B cell (primary cell): ENCODE results near the gene PSENEN. TPM values are rescaled to one million over a fixed set of nuclear protein-coding genes. Genes with fewer than 3 reads are reported as not detected.

Source experiments
- ATAC-seq: fragments of 200-7000 bp; cut with Tn5 transposase; one replicate; pipeline ENCODE4 v1.10.0; 2021; ENCODE audit warnings: low read depth, mild to moderate bottlenecking, moderate number of reproducible peaks, moderate library complexity
- CTCF ChIA-PET: fragments of 350-600 bp; sonication (Branson Sonifier 250); formaldehyde crosslinking; loops from one replicate; lab custom pipeline; 2021; ENCODE audit warnings: antibody characterized with exemption, inconsistent platforms; lab: Charles Lee
- POLR2A ChIA-PET: fragments of 350-600 bp; sonication (Branson Sonifier 250); formaldehyde crosslinking; loops from one replicate; lab custom pipeline; 2021; ENCODE audit warnings: antibody characterized with exemption; lab: Charles Lee
- DNase-seq: peaks from one replicate; pipeline ENCODE4 v3.0.0; 2013
- H2AFZ ChIP-seq: 2 replicates; pipeline ENCODE4 v1.6.1; 2012; ENCODE audit warnings: mild to moderate bottlenecking, low read depth, low read length; ENCODE audit not compliant: insufficient read depth, poor library complexity, severe bottlenecking
- H3K27ac ChIP-seq, 2 donors: 1 replicate in 1 of 2; 2 replicates in 1 of 2; pipeline ENCODE4 v1.5.1; 2012 to 2013; ENCODE audit warnings: low read length in 2 of 2, mild to moderate bottlenecking in 2 of 2, moderate library complexity in 1 of 2
- H3K27me3 ChIP-seq, 4 experiments: fragments of 200-600 bp in 1 of 4; sonication (generic) in 1 of 4; replicated peaks in 1 of 4; 1 replicate in 2 of 4; 2 replicates in 2 of 4; pipeline versions ENCODE4 v1.6.1 to v1.7.0; 2013 to 2016; ENCODE audit warnings: low read length in 3 of 4, mild to moderate bottlenecking in 2 of 4, mixed read lengths in 1 of 4, moderate library complexity in 1 of 4; ENCODE audit not compliant: insufficient read depth in 4 of 4, control insufficient read depth in 3 of 4; ENCODE audit errors: control extremely low read depth in 1 of 4
- H3K36me3 ChIP-seq, 2 experiments: replicated peaks in 1 of 2; 1 replicate in 1 of 2; 2 replicates in 1 of 2; pipeline versions ENCODE4 v1.6.1 to v1.7.1; 2013; ENCODE audit warnings: low read length in 1 of 2; ENCODE audit not compliant: insufficient read depth in 2 of 2, control insufficient read depth in 1 of 2; ENCODE audit errors: control extremely low read depth in 1 of 2, extremely low read depth in 1 of 2
- H3K4me1 ChIP-seq, 2 donors: fragments of 200-600 bp in 1 of 2; sonication (generic) in 1 of 2; 1 replicate in 1 of 2; 2 replicates in 1 of 2; pipeline versions ENCODE4 v1.5.1 to v1.6.1; 2013 to 2017; ENCODE audit warnings: low read length in 2 of 2; ENCODE audit not compliant: control insufficient read depth in 2 of 2, insufficient read depth in 2 of 2
- H3K4me2 ChIP-seq: replicated peaks from 2 replicates; pipeline ENCODE3; 2012; ENCODE audit warnings: mild to moderate bottlenecking, low read depth, low read length; ENCODE audit not compliant: poor library complexity, severe bottlenecking
- H3K4me3 ChIP-seq, 5 experiments: fragments of 200-600 bp in 1 of 5; sonication (generic) in 1 of 5; 1 replicate in 3 of 5; 2 replicates in 2 of 5; pipeline versions ENCODE4 v1.5.1 to v1.7.0; 2011 to 2016; ENCODE audit warnings: low read length in 4 of 5, mild to moderate bottlenecking in 4 of 5, low read depth in 2 of 5, control low read depth in 1 of 5, moderate library complexity in 1 of 5; ENCODE audit not compliant: insufficient read depth in 1 of 5; ENCODE audit errors: control extremely low read depth in 1 of 5, extremely low read depth in 1 of 5
- H3K79me2 ChIP-seq: fragments of 200-600 bp; sonication (generic); one replicate; pipeline ENCODE4 v1.6.0; 2016; ENCODE audit warnings: low read length; ENCODE audit not compliant: control insufficient read depth, insufficient read depth
- H3K9ac ChIP-seq: fragments of 200-600 bp; sonication (generic); 2 replicates; pipeline ENCODE4 v1.6.1; 2017; ENCODE audit warnings: mild to moderate bottlenecking, low read length, moderate library complexity
- H3K9me3 ChIP-seq, 3 donors: one replicate each; pipeline versions ENCODE4 v1.6.1 to v1.7.1; 2013; ENCODE audit warnings: low read length in 2 of 3; ENCODE audit not compliant: control insufficient read depth in 2 of 3, insufficient read depth in 1 of 3; ENCODE audit errors: control extremely low read depth in 1 of 3
- H4K20me1 ChIP-seq: 2 replicates; pipeline ENCODE4 v1.6.0; 2012; ENCODE audit warnings: mild to moderate bottlenecking, low read length; ENCODE audit not compliant: insufficient read depth, control insufficient read depth, poor library complexity, severe bottlenecking
- H3K27ac Mint-ChIP-seq: one replicate; pipeline ENCODE4 v1.8.0; 2021; ENCODE audit warnings: mixed read lengths
- H3K27me3 Mint-ChIP-seq: one replicate; pipeline ENCODE4 v1.8.0; 2021; ENCODE audit warnings: mixed read lengths
- H3K4me1 Mint-ChIP-seq: one replicate; pipeline ENCODE4 v1.8.0; 2021; ENCODE audit warnings: mixed read lengths
- H3K4me3 Mint-ChIP-seq: one replicate; pipeline ENCODE4 v1.8.0; 2021; ENCODE audit warnings: mixed read lengths
- H3K9me3 Mint-ChIP-seq: one replicate; pipeline ENCODE4 v1.8.0; 2022; ENCODE audit warnings: mixed read lengths; ENCODE audit not compliant: insufficient read depth
- CTCF ChIP-seq: fragments of 200-600 bp; IDR thresholded peaks from one replicate; pipeline ENCODE4 v1.8.0; 2022; ENCODE audit warnings: antibody characterized with exemption, mild to moderate bottlenecking
- EZH2 ChIP-seq: IDR thresholded peaks from 2 replicates; pipeline ENCODE4 v1.6.1; 2012; ENCODE audit warnings: borderline replicate concordance, low read depth, mild to moderate bottlenecking, moderate library complexity, low read length; ENCODE audit not compliant: insufficient read depth, poor library complexity, severe bottlenecking
- WGBS: methylation state at CpG from one replicate; pipeline ENCODE4 v1.1.5; 2013; ENCODE audit warnings: missing lambda C conversion rate; ENCODE audit not compliant: insufficient coverage; 5-methylcytosine and 5-hydroxymethylcytosine counted together
- intact Hi-C: fragments of 100-400 bp; cut with micrococcal nuclease; formaldehyde crosslinking; loops from one replicate; pipeline ENCODE4 v1.10.0; 2022
- polyA plus RNA-seq: library from polyadenylated mRNA; depleted of rRNA; stranded (reverse); fragments of >200 nt; gene quantifications from 2 replicates; pipeline ENCODE4 v1.2.3, GENCODE V29; 2012
- total RNA-seq, 2 donors: library from RNA; stranded (reverse); fragments of 120-200 nt in 1 of 2; gene quantifications; 1 replicate in 1 of 2; 2 replicates in 1 of 2; pipeline versions ENCODE4 v1.2.3 to v1.2.4, GENCODE V29; 2013 to 2022

The PSENEN gene
- total and polyA plus RNA-seq, 2 donors (not counting 1 experiment from before 2014, with no cell fraction given), result 17.7 to 36.4 TPM

- Histone ChIP-seq H3K27ac (no peak overlapping the region), H3K27me3 (no peaks in the 10 kb centered on the region), H2AFZ (no peak overlapping the region), H3K4me1 (peaks cover 7 to 15% of the 10 kb centered on the region in 2 donors), H3K4me3 (no peak overlapping the region), H3K9ac (no peak overlapping the region), H3K36me3 (peaks cover 5 to 82% of the 10 kb centered on the region in 2 experiments), H4K20me1 (peaks cover 42% of the 10 kb centered on the region), H3K4me2 (no peak overlapping the region), H3K79me2 (peaks cover 37% of the 10 kb centered on the region), H3K9me3 (no peaks in the 10 kb centered on the region)
- POLR2A ChIA-PET, result no interaction called here
- ATAC-seq, result no peak
- intact Hi-C loops, result no loop called here
- H3K27ac Mint-ChIP-seq, result peak overlapping the region; percentile 29
- DNase-seq, result no peak
- H3K27me3 Mint-ChIP-seq, result no peaks in the 10 kb centered on the region
- WGBS, result 92% methylated on average over 12 of the region's 35 CpGs
- no peak overlapping the region for H3K4me3 Mint-ChIP-seq
- peaks cover 22% of the 10 kb centered on the region for H3K4me1 Mint-ChIP-seq
- TF ChIP-seq CTCF (no peak), EZH2 (no peak)
- CTCF ChIA-PET, result no interaction called here
- no peaks in the 10 kb centered on the region for H3K9me3 Mint-ChIP-seq
Measured at GRCh38 chr19:35733180-35734125, 12.0 kb upstream of the PSENEN start.

- no peak for DNase-seq
- no peaks in the 10 kb centered on the region for H3K27me3 ChIP-seq
- no peak overlapping the region for H3K27ac ChIP-seq
- H3K79me2 ChIP-seq, result peaks cover 33% of the 10 kb centered on the region
- Mint-ChIP-seq H3K9me3 (no peaks in the 10 kb centered on the region), H3K27ac (peak overlapping the region; percentile 13), H3K27me3 (no peaks in the 10 kb centered on the region), H3K4me1 (peaks cover 28% of the 10 kb centered on the region), H3K4me3 (no peak overlapping the region)
- H3K4me1 ChIP-seq, result peaks cover 7 to 15% of the 10 kb centered on the region in 2 donors
- intact Hi-C loops, result no loop called here
- no peak overlapping the region for H3K4me2 ChIP-seq
- no peak overlapping the region for H3K9ac ChIP-seq
- H3K4me3 ChIP-seq, result no peak overlapping the region
- no peak overlapping the region for H2AFZ ChIP-seq
- ATAC-seq, result no peak
- ChIA-PET POLR2A (no interaction called here), CTCF (no interaction called here)
- no peaks in the 10 kb centered on the region for H3K9me3 ChIP-seq
- peaks cover 2 to 82% of the 10 kb centered on the region in 2 experiments for H3K36me3 ChIP-seq
- H4K20me1 ChIP-seq, result peaks cover 48% of the 10 kb centered on the region
- no peak for TF ChIP-seq CTCF
- no peak for TF ChIP-seq EZH2
- WGBS, result 98% methylated on average over 8 of the region's 8 CpGs
Measured at GRCh38 chr19:35734273-35734672, 11.2 kb upstream of the PSENEN start.
